GM19455 (cell line): ENCODE measurements around the gene CDK19.

Experiments
- ATAC-seq: cut with Tn5 transposase; IDR thresholded peaks from one replicate; pipeline ENCODE4 v1.9.1; 2021; ENCODE audit not compliant: unreplicated experiment

Gene CDK19

DNA sequence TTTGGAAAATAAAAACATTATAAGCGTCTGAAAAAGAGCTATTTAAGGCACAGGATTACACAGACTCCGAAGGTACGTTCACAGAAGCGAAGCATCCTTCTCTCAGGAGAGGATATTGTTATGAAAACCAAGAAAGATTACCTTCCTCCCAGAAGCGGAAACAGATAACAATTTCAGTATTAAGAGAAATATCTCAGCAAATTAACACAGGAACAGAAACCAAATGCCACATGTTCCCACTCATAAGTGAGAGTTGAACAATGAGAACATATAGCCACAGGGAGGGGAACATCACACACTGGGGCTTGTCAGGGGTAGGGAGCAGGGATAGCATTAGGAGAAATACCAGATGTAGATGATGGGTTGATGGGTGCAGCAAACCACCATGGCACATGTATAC lies 109.7 kb downstream of the CDK19 start:
- no peak for ATAC-seq

DNA sequence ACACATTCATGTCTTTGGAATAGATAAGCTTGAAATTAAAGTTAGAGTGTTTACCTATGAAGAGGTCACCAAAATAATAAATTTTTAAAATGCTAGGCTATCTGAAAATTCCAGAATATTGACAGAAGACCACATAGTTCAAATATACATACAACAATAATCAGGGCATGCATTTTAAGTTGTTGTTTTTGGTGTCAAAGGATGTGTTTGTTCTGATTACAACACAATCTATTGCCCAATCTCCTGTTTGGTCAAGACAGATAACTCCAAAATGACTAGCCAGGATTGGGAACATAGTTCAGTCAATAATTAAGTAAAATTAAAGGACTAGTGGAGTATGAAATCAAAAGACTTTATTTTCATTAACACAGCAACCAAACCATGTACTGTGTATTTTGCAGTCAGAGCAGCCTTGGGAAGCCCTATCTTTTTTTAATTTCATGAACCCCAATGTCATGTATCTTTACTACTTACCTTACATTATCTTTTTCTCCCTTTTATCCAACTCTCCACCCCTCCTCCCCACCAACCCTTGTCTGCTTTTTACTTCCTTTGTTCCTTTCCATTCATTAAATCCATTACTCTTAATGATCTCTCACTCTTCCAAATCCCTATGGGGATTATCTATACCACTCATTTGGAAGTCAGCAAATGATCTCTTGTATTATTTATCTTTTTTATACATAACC lies 111.2 kb downstream of the CDK19 start:
- no peak for ATAC-seq

DNA sequence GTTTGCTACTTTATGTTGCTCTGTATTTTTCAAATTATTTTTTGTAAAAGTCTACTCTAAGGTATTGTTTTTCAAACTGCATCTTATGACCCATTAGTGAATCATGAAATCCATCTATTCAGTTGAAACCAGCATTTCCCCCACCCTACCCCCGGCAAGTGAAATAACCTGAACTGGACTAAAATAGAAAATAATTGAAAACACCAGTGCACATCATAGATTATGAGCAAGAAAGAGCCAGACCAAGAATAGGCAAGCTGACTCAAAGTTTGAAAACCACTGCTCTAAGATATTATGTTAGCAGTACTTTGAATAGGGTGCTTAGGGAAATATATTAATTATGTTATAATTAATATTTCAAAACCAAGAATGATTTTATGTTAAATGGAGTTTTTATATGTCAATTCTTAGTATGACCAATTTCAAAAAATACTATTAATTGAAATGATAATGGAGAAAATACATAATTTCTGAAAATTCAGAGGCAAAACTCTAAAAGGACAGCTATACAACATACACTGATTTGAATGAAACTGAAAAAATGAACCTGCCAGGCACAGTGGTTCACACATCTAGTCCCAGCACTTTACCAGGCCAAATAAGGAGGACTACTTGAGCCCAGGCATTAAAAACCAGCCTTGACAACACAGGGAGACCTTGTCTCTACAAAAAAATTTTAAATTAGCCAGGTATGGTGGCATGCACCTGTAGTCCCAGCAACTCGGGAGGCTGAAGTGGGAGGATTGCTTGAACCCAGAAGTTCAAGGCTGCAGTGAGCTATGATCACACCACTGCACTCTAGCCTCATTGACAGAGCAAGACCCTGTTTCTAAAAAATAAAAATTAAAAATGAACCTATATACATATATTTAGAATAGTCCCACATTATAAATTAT lies 112.0 kb downstream of the CDK19 start:
- no peak for ATAC-seq

DNA sequence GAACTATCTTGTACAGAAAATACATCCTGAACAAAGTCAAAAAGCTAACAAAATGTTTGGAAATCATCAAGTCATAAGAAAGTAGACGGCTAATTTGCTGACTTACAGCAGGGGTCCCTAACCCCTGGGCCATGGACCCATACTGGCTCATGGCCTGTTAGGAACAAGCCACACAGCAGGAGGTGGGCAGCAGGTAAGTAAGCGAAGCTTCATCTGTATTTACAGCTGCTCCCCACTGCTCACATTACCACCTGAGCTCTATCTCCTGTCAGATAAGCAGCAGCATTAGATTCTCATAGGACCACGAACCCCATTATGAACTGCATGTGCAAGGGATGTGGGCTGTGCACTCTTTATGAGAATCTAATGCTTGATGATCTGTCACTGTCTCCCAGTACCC lies 115.5 kb downstream of the CDK19 start:
- ATAC-seq, result no peak

DNA sequence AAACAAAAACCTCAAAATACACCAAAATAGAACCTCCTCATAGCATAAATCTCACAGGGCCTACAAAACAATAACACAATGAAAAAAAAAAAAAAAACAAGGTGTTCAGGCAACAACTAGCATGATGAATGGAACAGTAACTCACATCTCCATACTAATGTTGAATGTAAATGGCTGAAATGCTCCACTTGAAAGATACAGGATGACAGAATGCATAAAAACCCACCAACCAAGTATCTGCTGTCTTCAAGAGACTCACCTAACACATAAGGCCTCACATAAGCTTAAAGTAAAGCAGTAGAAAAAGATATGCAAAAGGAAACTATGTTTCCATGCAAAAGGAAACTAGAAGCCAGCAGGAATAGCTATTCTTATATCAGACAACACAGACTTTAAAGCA lies 121.3 kb downstream of the CDK19 start:
- no peak for ATAC-seq

DNA sequence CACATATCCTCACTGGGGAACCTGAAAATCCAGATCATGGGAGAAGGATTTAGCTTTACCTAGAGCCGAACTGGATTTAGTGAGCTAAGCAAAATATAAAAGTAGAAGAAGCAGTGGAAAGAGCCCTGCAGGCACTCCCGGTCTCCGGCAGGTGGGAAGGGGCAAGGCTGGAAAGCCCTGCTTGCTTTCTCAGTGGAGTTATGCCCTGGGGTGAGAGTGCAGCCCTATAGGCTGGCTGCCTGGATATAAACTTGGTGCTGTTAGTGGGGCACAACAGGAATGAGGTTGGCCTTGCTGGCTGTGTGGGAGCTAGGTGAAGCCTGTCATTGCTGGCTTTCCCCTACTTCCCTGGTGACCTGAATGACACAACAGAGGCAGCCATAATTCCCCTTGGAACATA lies 122.0 kb downstream of the CDK19 start:
- no peak for ATAC-seq

DNA sequence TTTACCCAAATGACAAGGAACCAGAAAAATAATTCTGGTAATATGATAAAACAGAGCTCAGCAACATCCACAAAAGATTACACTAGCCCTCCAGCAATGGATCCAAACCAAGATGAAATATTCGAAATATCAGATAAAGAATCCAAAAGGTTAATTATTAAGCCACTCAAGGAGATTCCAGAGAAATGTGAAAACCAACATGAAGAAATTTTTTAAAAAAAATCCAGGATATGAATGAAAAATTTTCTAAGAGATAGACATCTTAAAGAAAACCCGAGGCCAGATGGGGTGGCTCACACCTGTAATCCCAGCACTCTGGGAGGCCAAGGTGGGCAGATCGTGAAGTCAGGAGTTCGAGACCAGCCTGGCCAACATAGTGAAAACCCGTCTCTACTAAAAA lies 124.4 kb downstream of the CDK19 start:
- ATAC-seq, result no peak

DNA sequence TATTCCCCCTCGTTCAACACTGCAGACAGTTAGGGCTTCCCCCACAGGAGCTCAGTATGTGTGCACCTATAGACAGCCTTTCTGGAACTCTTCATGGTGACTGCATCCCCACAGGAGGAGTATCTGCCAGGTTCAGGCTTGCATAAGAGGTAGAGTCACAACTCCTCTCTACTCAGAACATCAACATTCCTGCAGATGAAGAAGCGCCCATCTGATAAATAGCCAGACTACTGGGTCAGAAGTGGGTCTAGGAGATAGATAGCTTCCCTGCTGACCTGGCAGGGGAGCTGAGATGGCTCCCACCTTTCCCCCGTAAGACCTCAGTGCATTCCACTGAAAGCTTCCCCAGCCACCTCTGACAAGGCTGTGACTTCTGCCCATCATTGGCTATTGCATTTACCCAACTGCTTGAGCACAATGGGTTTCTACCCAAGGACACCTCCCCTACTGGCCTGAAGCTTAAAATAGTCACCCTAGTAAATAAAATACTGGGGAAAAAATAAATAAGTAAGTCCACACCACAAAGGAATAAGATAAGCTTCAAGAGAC lies 125.1 kb downstream of the CDK19 start:
- no peak for ATAC-seq

DNA sequence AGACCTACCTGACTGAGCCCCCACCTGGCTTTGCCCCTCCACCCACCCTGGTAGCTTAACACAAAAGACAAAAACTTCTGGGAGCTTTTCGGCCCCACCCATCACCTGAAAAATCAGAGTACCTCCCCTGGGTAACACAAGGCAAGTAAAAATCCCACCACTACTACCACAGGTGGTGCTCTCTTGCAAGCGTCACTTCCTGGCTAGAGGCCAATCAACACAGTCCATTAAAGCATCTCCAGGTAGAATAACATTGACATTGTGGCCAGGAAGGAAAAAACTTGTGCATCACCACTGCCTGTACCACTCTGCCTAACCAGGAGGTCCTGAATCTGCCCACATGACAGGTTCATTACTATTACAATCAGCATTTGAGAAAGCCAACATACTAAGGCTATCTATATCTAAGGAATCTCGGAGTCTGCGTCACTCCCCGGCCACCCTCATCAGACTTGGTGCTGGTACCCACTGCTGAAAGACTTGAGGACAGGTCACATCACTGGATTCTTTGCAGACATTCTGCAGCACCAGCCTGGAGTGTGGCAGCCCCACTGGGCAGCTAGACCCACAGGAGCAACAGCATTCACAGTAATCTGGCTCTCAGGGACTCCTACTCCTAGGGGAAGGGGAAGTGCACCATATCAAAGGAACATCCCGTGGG lies 125.9 kb downstream of the CDK19 start:
- no peak for ATAC-seq

DNA sequence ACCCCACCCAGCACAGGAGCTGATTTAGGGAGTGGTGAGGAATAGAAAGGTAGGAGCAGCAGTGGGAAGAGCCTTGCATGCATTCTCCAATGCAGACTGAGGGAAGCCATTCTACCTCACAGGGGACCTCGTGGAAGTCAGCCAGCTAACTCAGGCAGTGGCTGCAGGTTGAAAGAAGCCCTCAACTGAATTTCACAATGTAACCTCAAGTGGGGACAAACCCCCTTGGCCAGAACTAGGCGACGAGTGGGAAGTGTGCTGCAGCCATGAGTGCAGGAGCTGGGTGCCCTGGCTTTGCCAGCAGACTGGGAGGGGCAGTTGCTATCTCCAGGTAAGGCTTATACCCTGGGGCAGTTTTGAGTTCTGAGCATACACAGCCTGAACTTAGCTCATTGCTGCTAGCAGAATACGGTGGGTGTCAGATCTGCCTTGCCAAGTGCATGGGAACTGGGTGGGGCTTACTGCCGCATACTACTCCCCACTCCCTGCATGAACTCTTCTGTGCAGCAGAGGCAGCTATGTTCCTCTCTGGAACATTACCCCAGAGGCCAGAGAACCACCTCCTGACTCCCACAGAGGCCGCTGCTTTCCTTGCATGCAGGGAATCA lies 126.5 kb downstream of the CDK19 start:
- no peak for ATAC-seq

DNA sequence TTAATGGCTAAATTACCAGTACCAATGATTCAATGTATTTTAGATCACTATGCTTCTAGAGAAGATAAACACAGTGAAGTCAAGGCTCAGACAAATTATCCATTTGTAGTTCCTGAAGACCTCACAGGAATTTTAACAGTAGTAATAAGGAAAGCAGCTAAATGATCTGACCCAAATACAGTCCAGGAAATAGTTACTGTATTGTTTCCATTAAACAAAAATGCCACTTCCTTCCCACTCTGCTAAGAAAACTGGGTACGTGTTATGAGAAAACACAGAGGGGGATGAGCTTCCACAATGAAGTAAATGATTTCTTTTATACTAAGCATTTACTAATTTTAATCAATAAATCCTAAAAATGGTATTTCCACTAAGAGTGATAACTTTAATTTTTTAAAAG lies 127.9 kb downstream of the CDK19 start:
- no peak for ATAC-seq

DNA sequence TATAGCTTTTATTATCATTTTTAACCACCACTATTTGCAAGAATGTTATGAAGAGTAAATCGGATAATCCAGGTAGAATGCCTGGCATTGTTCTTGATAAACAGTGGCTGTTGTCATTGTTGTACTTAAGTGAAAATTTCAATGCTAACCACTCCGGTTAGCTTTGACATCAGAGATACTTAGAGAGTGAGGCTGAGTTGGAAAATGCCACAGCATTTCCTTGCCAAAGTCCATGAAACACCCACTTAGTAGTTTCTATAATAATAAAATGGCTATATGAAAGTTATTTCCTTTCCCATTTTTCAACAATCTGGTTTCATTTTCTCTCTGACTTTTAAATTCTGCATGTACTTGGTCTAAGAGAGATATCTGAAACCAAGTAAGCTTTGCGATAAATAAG lies 132.0 kb downstream of the CDK19 start:
- no peak for ATAC-seq

DNA sequence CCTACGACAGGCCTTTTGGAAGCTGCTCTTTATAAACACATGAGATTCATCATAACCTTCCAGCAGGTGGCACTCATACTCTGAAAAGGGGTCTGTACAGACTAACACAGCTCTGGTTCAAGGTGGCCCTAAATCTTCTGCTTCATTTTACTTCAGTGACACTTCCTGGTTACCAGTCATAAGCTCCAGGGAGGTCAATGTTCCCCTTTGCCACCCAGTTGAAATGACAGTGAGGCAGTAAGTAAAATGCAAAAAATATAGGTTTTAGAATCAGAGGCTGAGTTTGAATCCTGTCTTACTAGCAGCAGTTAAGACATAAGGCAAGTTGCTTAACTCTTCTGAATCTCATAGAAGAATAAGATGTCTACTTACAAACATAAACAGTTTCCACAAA lies 132.8 kb downstream of the CDK19 start:
- ATAC-seq, result peak; percentile 94

DNA sequence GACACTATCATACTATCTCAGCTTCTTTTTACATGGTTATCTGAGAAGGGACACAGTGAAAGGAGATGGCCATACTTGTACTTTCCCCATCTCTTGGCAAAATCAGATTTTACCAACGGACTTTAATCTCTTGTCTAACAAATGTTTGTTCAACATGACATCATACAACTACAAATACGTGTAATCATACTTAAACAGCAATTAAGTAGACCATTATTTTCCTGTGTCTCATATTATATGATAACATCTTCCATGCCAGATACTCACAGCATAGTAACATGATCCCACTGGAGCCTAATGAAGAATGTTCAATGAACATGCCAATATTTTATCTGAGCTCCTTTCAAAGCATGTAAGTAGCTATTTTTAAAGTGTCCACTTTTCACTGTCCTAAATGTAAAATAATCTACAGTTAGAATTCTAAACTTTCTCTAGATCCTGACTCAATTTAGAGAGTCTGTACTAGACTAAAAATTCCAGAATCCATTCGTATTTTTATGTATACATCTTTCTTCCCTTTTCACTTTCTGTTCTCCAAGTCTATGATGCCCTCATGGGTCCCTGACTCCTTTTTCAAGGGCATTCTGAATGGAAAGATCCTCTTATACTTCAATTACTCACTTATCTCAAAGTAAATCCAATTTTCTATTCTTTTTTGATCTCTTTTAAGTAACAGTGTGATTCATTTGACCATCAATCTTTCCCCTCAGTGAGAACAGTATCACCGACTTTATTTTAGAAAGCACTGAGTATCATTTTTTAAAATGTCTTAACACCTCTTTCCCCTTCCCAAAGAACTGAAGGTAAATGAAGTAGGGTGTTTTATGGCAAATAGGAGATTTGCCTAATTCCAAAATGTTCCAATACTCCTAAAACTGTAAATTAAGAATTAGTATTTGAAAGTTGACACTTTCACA lies 133.5 kb downstream of the CDK19 start:
- ATAC-seq, result no peak

DNA sequence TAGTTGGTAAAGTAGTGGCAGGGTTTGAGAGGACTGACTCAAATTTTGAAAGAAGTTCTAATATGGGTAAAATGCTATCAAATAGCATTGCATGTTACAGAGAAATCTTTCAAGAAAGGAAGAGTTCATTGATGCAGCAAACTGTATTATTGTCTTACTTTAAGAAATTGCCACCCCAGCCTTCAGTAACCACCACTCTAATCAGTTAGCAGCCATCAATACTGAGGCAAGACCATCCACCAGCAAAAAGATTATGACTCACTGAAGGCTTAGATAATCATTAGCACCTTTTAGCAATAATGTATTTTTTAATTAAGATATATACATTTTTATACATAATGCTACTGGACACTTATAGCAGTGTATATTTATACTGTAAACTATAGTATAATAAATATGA lies 138.9 kb downstream of the CDK19 start:
- ATAC-seq, result no peak

DNA sequence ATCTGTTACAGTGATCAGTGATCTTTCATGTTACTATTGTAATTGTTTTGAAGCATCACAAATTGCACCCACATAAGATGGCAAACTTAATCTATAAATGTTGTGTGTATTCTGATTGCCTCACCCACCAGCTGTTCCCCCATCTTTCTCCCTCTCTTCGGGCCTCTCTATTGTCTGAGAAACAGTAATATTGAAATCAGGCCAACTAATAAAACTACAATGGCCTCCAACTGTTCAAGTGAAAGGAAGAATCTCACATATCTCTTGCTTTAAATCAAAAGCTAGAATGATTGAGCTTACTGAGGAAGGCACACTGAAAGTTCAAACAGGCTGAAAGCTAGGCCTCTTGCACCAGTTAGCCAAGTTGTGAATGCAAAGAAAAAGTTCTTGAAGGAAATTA lies 141.2 kb downstream of the CDK19 start:
- no peak for ATAC-seq

DNA sequence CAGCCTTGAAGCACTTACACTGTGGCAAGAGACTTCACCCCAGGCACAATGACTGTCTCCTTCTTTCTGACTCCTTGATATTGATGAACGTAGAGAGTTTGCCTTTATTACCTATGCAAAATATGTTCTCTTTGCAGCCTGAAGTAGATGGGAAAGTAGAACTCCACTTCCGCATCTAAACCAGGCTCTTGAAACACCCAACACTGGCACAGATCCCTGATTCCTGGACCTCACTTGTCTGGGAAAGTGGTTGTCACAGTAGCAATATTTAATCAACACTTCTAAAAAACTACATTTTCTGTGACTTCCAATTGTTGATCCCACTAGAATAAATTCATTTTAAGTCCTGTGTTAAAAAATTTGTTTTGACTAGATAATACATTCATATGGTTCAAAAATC lies 143.1 kb downstream of the CDK19 start:
- ATAC-seq, result no peak

DNA sequence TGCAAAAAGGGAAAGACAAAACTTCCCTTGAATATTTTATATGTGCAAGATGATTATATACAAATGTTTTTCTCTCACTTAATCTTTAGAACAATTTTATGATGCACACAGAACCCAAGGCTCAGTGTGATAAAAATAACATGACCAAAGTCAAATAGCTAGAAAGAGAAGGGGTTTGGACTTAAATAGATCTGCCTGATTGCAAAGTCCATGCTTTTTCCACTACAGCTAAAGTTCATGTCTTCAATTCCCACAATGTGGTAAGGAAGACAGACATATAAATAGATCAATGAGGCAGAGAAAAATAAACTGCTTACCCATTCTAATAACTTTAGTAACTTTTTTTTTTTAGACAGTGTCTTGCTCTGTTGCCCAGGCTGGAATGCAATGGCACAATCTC lies 143.8 kb downstream of the CDK19 start:
- ATAC-seq, result no peak

DNA sequence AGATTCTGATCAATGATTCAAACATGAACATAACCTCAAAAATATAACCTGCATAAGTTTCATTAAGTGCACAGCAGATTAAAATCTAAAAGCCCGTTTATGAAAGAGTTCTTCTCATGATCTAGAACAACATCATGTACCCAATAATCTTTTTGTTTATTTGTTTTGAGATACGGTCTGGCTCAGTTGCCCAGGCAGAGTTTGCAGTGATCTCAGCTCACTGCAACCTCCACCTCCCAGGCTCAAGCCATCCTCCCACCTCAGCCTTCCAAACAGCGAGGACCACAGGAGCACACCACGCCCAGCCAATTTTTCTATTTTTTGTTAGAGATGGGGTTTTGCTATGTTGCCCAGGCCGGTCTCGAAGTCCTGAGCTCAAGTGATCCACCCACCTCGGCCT lies 149.7 kb downstream of the CDK19 start:
- no peak for ATAC-seq

DNA sequence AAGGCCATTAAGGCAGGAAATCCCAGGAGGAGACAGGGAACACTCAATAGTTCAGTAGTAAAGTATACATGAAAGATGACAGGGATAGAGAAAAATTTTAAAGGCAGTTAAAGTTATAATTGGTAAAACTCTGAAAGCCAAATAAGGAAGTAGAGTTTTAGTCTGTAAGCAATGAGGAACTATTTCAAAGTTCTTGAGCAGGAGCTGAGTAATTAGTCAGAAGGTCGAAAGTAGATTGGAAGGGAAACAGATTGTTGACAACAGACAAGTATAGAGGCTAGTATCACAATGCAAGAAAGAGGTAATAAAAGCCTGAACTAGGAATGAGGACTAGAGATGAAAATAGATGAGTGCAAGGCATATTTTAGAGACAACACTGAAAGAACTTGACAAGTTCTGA lies 150.3 kb downstream of the CDK19 start:
- ATAC-seq, result no peak
